NCI-H1417 (cell line): ENCODE data around the gene TSC1.
A peak's percentile ranks its signal among the peaks of the same experiment; 100 is the strongest.

Experiments used
- DNase-seq, 3 experiments: peaks; one replicate each; lab custom pipeline; 2025; lab: John Stamatoyannopoulos, UW

Gene TSC1

DNA sequence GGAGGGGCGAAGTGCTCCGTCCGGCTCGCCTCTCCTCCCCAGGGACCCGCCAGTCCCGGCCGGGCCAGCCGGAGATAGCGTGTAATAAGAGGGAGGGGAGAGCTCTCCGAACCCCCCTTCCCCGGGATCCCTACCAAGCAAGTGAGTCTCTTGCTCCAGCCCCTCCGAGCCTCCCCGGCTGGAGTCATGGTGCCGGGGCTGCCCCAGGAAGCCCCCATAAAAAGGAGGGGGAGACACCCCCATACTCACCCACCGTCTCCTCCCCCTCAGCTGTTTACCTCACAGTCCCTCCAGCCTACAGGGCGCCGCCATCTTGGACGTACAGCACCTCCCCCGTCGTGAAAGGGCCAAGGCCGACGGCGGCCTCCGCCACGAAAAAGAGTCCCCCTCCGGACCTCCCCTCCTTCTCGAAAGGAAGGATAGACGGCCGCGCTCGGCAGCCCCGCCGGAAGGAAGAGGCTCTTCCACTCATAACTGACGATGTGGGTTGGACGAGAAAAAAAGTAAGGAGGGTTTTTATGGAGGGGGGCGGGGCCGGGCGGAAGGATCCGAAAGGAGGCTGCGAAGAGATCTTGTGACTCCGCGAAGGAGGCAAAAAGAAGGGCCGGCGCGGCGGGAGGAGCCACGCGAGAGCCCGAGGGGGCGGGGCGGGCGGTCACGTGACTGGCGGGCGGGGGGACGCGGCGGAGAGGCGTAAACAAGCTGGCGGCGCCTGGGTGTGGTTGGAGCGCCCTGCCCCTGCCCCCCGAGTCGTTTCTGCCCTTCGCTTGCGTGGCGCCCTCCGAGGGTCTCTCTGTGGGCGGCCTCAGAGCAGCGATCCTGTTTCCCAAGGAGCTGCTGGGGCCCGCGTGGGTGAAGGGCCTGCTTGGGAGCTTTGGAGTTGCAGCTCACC lies at the start of gene TSC1:
TSS of gene TSC1 (minus strand) at position 323 of the 892 bp plus-strand sequence. CDS start 15,744 bp downstream, outside the sequence.
- peak; percentile 83 to 99 (median 99) for DNase-seq

DNA sequence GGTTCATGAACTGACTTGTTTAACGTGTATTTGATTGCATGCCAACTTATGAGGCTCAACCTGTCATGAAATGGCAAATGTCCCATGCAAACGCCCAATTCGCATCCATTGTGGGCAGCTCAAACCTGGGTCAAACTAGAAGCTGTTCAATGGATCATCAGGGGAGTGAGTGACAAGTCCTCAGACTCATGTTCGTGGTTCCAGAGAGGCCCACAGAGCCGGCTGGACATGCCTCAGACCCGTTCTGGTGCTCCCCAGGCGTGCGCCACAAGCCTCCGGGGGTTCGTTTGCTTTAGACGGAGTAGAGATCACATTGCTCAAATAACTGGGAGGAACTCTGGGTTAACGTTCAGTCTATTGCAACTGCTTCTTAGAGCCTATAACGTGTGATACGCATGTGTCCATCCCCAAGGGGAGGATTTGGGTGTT lies 49.1 kb upstream of the TSC1 start:
- no peak for DNase-seq

DNA sequence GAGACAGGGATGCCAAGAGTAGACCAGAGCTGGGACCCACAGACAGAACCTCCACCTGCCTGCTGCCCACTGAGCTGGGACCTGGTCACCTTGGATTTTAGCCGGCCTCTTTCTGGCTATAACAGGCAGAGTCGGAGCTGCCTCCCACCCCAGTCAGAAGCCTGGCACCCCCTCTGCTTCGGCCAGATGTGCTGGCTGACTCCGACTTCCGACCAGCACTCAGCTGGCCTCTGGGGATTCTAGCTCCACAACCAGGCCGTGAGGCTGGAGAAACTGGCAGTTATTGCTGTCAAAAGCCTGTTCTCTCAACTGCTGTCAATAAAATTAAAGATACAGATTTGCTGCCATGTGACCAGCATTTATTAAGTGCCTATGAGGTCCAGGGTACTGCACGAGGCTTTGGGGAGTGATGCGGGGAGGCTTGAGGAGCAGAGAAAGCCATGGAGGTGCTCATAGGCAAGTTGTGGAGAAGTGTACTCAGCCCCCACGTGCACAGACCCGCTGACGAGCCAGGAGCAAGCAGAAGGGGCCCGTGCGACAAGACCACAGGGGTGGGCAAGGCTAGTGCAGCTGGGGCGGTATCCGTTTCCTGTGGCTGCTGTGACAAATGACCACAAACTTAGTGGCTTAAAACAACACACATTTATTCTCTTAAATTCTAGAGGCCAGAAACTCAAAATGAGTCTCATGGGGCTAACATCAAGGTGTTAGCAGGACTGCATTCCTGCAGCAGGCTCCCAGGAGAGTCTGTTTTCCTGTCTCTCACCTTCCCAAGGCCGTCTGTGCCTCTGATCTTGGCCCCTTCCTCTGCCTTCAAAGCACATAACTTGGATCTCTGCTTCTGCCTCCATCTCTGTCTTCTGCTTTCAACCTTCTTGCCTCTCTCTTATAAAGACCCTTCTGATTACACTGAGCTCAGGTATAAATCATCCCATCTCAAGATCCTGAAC lies 47.2 kb upstream of the TSC1 start:
- DNase-seq: no peak

DNA sequence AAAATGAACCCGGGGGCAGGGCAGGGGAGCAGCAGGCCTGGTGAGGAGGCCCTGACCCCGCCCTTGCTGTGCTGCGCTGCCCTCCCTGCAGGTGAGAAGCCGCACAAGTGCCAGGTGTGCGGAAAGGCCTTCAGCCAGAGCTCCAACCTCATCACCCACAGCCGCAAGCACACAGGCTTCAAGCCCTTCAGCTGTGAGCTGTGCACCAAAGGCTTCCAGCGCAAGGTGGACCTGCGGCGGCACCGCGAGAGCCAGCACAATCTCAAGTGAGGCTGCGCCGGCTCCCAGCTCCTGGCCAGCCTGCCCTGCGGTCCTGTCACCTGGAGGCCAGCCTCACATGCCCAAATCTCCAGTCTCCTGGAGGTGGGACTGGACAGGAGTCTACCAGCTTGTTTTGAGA lies 46.4 kb upstream of the TSC1 start:
- no peak for DNase-seq

DNA sequence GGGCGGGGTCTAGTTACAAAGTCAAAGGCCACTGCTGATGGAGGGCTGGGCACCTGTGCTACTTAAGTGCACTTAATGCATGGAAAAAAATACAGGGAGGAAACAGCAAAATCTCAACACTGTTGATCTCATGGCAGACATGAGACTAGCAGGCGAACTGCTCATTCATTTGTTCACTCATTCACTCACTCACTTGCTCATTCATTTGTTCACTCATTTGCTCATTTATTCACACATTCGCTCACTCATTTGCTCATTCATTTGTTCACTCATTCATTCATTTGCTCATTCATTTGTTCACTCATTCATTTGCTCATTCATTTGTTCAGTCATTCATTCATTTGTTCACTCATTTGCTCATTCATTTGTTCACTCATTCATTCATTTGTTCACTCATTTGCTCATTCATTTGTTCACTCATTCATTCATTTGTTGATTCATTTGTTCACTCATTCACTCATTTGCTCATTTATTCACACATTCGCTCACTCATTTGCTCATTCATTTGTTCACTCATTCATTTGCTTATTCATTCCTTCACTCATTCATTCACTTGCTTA lies 45.7 kb upstream of the TSC1 start:
- peak in 2 of 3 experiments; percentile 54 to 64 for DNase-seq

DNA sequence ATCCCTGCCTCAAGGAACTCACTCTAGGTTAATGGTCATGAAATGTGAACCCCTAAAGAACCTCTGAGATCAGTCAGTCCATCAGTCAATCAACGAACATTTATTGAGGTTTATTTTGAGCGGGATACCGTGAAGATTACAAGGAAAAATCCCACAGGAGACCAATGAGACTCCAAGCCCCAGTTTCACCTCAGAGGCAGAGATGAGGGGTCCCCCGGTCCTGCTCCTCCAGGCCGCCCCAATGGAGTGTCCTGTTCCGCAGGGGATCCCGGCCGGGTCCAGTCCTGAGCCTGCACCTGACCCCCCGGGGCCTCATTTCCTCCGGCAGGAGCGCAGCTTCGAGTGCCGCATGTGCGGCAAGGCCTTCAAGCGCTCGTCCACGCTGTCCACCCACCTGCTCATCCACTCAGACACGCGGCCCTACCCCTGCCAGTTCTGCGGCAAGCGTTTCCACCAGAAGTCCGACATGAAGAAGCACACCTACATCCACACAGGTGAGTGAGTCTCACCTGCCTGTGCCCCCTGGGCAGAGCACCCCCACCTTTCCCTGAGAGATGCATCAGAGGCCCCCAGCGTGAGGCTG lies 45.1 kb upstream of the TSC1 start:
- no peak for DNase-seq

DNA sequence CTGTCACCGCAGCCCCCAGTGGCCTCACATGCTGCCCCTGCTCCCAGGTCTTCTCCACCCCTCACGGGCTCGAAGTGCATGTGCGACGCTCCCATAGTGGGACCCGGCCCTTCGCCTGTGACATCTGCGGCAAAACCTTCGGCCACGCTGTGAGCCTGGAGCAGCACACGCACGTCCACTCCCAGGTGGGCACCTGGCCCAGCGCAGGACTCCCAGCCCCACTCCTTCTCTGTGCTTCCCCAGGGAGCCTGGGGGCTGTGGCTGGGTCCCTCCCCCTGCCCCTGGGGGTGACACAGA lies 44.5 kb upstream of the TSC1 start:
- no peak for DNase-seq

DNA sequence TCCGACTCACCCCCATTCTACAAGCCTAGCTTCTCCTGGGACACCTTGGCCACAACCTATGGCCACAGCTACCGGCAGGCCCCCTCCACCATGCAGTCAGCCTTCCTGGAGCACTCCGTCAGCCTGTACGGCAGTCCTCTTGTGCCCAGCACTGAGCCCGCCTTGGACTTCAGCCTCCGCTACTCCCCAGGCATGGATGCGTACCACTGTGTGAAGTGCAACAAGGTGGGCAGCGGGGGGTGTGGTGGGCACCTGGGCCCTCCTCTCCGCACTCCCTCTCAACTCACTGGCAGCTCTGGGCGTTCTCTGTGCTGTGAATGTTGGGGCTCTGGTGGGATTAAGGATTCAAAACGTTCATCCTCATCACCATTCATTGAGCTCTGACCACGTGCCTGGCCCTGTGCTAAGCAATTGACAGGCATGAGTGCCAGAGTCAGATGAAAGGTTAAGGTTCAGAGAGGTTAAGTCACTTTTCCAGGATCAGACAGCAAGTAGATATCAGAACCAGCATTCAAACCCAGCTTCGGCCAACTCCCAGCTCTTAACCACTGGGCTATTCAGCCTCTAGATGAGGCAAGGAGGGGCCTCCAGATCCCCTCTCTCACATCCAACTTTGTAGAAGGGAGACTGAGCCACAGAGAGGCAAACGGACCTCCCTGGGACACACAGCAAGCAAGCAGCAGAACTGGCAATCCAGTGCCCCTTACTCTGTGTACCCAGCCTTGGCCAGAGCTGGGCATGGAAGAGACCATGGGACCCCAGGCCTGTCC lies 44.0 kb upstream of the TSC1 start:
- DNase-seq: no peak

DNA sequence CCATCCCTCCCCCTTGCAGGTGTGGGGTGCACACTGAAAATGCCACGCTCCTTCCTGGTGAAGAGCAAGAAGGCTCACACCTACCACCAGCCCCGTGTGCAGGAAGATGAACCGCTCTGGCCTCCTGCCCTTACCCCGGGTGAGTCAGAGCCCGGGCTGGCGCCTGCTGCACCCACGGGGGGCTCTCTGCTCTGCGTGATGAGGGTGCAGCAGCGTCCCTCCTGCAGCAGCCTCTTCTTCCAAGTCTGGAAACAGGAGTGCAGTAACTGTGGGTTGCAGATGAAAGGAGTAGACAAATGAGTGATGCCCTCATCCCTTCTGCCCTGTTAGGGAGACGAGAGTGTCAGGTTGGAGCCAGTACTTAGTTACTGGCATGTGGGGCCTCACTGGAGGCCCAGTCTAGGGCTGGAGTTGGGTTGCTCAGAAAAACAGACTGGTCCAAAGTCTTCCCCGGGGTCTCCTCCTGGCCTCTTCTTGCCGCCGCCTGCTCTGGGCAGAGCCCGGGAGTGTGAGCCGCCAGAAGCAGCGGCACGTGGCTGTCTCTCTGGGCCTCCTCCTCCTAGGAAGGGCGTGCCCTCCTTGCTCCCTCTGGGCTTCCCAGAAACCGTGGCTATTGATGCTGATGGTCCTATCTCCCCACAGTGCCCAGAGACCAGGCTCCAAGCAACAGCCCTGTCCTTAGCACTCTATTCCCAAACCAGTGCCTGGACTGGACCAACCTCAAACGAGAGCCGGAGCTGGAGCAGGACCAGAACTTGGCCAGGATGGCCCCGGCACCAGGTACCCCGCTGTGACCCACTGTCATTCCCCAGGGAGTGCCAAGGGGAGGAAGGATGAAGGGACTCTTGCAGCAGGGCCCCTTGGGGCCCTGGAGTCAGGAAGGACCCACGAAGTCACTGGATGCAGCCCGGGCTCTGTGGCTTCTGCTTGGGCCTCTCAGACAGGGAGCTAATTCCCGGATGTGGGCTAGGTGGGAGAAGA lies 42.5 kb upstream of the TSC1 start:
- no peak for DNase-seq

DNA sequence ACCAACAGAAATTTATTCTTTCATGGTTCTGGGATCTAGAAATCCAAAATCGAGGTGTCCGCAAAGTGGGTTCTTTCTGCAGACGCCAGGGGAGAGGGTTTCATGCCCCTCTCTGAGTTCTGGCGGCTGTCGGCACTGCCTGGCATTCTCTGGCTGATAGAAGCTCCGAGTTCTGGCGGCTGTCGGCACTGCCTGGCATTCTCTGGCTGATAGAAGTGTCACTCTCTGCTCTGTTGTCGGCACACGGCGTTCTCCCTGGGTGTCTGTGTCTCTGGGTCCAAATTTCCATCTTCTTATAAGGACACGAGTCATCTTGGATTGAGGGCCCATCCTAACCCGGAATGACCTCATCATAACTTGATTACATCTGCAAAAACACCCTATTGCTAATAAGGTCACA lies 41.7 kb upstream of the TSC1 start:
- no peak for DNase-seq

DNA sequence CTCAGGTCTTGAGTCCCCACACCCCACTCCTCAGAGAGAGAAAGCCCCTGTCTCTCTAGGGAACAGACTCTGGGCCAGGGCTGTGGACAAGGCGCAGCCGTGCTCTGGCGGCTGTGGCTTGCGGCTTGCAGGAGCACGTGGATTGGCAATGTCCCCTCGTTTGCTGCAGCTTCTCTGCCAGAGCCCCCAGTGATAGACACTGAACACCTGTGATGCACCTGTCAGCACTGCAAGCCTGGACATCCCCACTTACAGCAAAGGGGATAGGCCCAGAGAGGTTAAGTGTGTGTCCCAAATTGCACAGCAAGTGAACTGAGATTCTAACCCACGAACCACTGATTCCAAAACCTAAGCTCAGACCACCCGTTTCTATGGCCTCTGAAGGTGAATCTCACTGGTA lies 41.1 kb upstream of the TSC1 start:
- no peak for DNase-seq

DNA sequence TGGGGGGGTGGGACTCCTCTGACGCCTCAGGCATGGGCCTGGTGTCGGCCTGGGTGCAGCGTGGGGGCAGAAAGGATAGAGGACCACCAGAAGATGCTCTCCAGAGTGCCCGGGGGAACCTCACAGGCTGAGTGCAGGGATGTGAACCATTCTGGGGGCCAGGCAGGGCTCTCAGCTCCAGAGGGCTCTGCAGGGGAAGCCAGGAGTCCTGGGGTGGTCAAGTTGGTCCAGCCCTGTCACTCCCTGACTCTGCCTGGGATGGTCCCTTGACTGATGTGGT lies 40.6 kb upstream of the TSC1 start:
- DNase-seq: no peak

DNA sequence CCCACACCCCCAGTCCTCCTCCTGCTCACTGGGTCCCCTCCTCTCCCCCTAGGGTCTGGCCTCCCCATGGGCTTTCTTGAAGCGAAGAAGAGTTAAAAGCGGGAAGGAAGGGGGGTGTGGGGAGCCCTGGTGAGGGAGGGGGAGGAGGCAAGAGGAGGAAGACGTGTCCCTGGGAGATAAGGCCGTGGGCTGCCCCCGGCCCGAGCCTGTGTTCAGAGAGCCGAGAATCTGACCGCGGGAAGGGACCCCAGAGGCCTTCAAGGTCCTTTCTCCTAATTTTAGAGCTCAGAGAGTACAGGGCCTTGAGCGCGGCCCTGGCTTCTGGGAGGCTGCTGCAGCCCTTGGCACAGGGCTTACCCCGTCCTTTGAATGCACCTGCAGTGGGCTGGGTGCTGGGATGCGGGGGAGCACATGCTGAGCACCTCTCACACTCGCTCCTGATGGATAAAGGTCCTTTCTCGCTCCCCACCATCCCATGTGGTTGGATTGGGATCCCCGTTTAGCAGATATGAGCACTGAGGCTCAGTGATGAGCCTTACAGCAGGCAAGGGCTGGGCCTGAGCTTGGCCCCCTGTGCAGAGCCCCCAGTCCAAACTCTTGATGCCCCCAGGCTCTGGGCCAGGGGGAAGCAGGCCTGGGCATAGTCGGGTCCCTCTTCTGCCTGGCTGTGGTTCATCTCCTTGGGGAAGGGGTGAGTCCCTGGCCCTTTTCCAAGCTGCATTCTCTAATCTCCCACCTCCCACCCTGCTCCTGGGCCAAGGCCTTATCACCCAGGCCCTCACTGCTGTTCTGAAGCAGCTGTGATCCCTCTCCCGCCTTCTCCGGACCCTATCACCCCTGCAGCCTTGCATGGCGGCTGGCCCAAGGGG lies 40.0 kb upstream of the TSC1 start:
- no peak for DNase-seq

DNA sequence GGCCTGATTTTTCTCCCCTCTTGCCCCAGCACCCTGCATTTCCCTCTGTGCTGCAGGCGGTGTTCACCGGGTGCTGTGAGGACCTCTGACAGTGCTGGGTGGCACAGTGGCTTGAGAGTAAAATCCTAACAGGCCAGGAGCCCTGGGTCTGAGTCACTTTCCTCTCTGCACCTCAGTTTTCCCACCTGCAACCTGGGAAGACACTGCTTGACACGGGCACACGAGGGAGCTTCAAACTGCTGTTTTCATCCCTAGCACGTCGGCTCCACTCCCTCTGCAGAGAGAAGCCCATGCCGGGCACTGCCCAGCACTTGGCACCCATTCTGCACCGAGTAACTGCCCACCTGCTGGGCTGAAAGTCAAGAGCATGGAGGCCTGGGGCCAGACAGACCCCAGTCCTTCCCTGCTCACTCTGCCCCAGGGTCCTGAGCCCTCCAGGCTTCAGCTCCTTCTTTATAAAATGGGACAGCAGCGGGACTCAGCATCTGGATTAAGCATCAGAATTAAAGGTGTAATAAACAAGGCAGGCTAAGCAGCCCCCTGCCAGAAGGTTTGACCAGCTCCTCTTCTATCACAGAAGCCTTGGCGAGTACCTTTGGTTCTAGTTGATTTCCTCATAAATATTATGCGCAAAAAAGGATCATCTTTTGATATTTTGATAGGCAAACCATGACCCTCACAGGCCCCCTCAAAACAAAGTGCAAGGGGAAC lies 39.2 kb upstream of the TSC1 start:
- DNase-seq: no peak

DNA sequence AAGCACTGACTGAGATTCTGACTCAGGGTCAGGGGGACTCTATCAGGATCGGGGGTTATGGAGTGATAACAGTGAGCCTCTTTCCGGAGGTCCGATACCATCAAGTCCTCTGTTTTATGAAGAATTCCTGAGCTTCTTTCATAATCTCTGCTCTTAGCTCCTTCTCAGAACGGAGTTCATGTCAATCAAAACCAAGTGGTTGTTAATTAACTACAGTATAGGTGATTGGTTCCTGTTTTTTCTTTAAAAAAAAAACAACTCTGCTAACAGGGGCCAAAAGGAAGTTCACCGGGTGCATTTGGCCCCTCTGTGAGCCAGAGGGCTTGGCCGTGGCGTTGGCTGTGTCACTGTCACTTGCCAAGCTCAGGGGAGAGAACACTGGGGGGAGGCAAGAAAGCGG lies 38.0 kb upstream of the TSC1 start:
- no peak for DNase-seq

DNA sequence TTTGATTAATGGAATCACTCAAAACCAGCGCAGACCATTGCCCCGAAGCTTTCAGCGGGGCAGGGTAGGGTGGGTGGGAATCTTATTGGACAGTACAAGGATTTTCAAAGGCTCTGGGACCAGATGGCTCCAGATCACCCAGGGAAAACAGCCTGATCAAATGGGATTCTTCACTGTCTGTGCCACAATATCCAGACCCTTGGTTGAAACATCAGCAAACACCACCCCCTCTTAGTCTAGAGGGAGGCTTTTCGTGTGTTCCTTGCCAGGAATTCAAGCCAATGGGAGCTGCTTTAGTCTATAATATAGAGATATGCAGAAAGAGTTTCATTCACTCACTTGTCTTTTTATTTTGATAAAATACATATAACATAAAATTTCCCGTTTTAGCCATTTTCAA lies 35.7 kb upstream of the TSC1 start:
- DNase-seq: no peak

DNA sequence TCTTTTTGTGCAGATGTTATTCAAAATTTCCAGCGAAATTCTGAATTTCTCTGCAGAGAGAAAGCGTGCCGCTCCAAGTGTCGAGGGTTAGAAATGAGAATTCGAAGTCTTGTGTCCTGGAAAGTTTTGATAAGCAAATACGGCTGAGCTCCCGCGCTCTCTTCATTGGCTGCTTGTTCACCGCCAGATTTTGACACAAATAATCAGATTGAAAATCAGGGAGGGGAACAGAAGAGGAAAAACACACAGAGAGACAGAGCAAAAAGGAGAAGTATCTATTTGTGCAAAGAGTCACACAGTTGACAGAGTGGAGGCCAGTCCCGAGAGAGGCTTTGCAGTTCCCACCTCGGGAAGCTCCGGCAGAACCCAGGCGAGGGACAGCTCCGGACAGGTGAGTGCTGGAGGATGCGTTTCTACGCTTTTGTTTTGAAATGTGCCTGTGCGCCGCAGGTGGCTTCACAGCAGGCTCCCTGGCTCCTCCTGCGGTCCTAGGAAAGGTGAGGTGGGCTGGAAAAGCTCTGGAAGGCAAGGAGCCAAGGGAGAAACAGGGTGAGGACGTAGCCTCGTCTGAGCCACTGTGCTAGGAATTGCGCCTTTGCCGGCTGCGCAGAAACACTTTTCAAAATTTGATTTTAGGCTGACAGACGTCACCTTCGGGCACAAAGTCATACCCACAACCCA lies 34.2 kb upstream of the TSC1 start, which contains the start of gene GFI1B:
TSS of gene GFI1B (plus strand) at position 244 of the 681 bp plus-strand sequence. CDS start 7,985 bp downstream, outside the sequence.
- DNase-seq: peak in 2 of 3 experiments; percentile 21 to 45

DNA sequence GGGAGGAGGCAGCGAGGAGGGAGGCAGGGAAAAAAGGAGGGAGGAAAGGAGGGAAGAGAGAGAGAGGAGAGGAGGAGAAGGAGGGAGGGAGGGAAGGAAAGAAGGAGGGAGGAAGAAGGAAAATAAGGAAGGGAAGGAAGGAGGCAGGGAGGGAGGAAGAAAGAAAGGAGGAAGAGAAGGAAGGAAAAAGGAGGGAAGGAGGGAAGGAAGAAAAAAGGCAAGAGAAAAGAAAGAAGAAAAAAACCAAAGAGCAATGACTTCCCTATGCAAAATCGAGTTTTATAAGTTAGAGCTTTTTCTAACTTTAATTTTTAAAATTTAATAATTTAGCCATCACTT lies 33.7 kb upstream of the TSC1 start:
- DNase-seq: no peak
